Body of pancreas (tissue), 4 donors: Measurements from ENCODE around the gene MSANTD2. TPM values are rescaled to one million over a fixed set of nuclear protein-coding genes. Genes with fewer than 3 reads are reported as not detected.

Experiments used
- ATAC-seq: fragments of 150-250 bp; one replicate; pipeline ENCODE4 v1.9.1; 2016
- DNase-seq, 4 donors: peaks; one replicate each; pipeline ENCODE4 v3.0.0-alpha.2; 2019
- H3K27ac ChIP-seq, 4 donors: fragments of 200-600 bp; sonication (generic); 1 replicate in 3 of 4; 2 replicates in 1 of 4; pipeline versions ENCODE4 v1.5.1 to v1.6.1; 2016 to 2019; ENCODE audit warnings: mild to moderate bottlenecking in 1 of 4, mixed read lengths in 1 of 4, moderate library complexity in 1 of 4
- H3K27me3 ChIP-seq, 2 donors: fragments of 200-600 bp; sonication (generic); one replicate each; pipeline ENCODE4 v1.6.0; 2016; ENCODE audit warnings: mild to moderate bottlenecking in 1 of 2
- H3K36me3 ChIP-seq, 2 donors: fragments of 200-600 bp; sonication (generic); replicated peaks in 1 of 2; 2 replicates each; pipeline ENCODE4 v1.5.1; 2016; ENCODE audit warnings: low read depth in 2 of 2; ENCODE audit not compliant: insufficient read depth in 1 of 2
- H3K4me1 ChIP-seq: fragments of 200-600 bp; sonication (generic); one replicate; pipeline ENCODE4 v1.6.0; 2016
- H3K4me3 ChIP-seq, 2 donors: fragments of 200-600 bp; sonication (generic); 1 replicate in 1 of 2; 2 replicates in 1 of 2; pipeline ENCODE4 v1.5.1; 2016 to 2019
- H3K9me3 ChIP-seq, 3 donors: fragments of 200-600 bp; sonication (generic); 1 replicate in 2 of 3; 2 replicates in 1 of 3; pipeline ENCODE4 v1.5.1; 2016
- POLR2A ChIP-seq, 3 donors: fragments of 450-650 bp; IDR thresholded peaks; one replicate each; pipeline ENCODE4 v1.6.1; 2016; ENCODE audit warnings: antibody characterized with exemption in 3 of 3, mild to moderate bottlenecking in 2 of 3
- WGBS, 2 donors: methylation state at CpG; one replicate each; pipeline ENCODE4 v1.1.5; 2017; 5-methylcytosine and 5-hydroxymethylcytosine counted together
- intact Hi-C: fragments of 100-400 bp; cut with DNase I; formaldehyde crosslinking; loops from one replicate; pipeline ENCODE4 v1.15.1; 2023
- total RNA-seq, 2 donors: library from RNA; depleted of rRNA; stranded (reverse); fragments of >200 nt; gene quantifications; one replicate each; pipeline ENCODE4 v1.1.0, GENCODE V29; 2016
- TF ChIP-seq, protein P1 (sequence below), 7 experiments: fragments of 450-650 bp in 4 of 7; fragments of 200-600 bp in 3 of 7; sonication (generic) in 3 of 7; IDR thresholded peaks; one replicate each; pipeline ENCODE4 v1.5.1; 2016 to 2019; ENCODE audit warnings: antibody characterized with exemption in 7 of 7

MSANTD2 gene
- total RNA-seq, 2 donors from 2014 or later, result 13.0 to 23.7 TPM

DNA sequence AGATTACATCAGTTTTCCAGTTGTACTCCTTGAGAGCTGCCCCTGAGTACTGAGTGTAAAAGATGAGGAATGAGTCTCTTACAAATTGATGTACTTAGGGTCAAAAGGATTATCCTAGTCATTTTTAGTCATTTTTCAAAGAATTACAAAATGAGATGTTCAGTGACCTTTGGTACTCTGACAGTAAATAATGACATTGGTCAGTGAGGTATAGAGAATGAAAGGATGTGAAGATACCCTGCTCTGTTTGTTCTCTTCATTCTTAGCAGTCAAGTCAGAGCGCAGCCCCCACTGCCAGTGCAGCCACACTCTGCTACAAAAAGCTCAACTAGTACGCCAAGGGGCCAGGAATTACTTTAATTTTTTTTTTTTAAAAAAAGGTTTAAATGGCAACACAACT, 34.0 kb downstream of the MSANTD2 start:
- no peak for ATAC-seq
- WGBS, 2 donors, result 92 to 94% methylated on average over 2 of the region's 2 CpGs
- Histone ChIP-seq H3K4me3 (no peak overlapping the region), H3K9me3 (no peaks in the 10 kb centered on the region), H3K27me3 (peaks cover 0 to 13% of the 10 kb centered on the region in 2 donors), H3K27ac (no peak overlapping the region), H3K4me1 (peaks cover 38% of the 10 kb centered on the region), H3K36me3 (peaks cover 0 to under 1% of the 10 kb centered on the region in 2 donors)
- TF ChIP-seq, protein P1, sequence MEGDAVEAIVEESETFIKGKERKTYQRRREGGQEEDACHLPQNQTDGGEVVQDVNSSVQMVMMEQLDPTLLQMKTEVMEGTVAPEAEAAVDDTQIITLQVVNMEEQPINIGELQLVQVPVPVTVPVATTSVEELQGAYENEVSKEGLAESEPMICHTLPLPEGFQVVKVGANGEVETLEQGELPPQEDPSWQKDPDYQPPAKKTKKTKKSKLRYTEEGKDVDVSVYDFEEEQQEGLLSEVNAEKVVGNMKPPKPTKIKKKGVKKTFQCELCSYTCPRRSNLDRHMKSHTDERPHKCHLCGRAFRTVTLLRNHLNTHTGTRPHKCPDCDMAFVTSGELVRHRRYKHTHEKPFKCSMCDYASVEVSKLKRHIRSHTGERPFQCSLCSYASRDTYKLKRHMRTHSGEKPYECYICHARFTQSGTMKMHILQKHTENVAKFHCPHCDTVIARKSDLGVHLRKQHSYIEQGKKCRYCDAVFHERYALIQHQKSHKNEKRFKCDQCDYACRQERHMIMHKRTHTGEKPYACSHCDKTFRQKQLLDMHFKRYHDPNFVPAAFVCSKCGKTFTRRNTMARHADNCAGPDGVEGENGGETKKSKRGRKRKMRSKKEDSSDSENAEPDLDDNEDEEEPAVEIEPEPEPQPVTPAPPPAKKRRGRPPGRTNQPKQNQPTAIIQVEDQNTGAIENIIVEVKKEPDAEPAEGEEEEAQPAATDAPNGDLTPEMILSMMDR (IDR thresholded peaks at IDR 0.05), result no peak
- TF ChIP-seq POLR2A (IDR thresholded peaks at IDR 0.05), result no peak
- no peak for DNase-seq
- intact Hi-C loops, result loop anchor here (10.0 kb wide), 1 partner anchor 101 kb away; no protein-coding TSS in a partner anchor

DNA sequence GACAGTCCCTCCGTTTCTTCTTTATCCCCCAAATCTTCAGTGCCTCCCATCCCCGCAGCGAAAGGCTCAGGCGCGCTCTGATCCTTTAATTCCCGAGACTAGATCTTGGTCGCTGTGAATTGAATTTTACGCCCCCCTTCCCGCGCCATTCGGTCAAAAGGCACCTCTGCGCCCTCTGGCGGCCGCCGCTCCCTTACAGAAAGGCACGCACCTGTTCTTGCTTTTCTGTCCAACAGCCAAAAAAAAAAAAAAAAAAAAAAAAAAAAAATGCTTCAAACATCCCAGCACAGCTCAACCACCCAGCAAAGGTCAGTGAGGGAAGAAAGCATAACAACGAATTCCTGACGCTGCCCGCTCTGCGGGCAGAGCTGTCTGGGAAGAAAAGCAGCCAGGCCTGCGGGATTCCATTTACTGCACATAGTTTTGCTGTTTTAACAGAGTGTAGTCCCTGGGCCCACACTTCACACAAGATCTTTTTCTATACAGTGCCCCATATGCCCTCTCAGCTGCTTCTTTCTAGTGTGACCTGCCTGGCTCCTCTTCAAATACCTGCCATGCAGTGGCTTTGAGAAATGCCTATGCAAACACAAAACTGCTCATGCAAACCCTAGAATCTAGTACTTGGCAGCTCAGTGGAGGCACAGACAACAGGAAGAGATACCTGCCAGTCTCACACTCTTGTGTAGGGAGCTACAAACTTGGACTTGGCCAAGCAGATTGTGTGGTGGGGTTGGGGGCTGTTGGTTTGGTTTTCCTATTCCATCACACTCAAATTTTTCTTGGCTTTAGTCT, 36.9 kb downstream of the MSANTD2 start:
- Histone ChIP-seq H3K36me3 (no peaks in the 10 kb centered on the region), H3K27me3 (peaks cover 0 to 23% of the 10 kb centered on the region in 2 donors), H3K4me1 (peaks cover 57% of the 10 kb centered on the region), H3K4me3 (peak overlapping the region in 1 of 2 donors; percentile 21), H3K9me3 (no peaks in the 10 kb centered on the region), H3K27ac (peak overlapping the region; percentile 55 to 81 (median 60))
- TF ChIP-seq, protein P1 (IDR thresholded peaks at IDR 0.05), result peak; percentile 55 to 93 (median 73)
- no peak for TF ChIP-seq POLR2A (IDR thresholded peaks at IDR 0.05)
- WGBS, 2 donors, result 2% methylated on average over 15 to 21 of the region's 21 CpGs
- intact Hi-C loops, result loop anchor here (10.0 kb wide), 1 partner anchor 99 kb away; no protein-coding TSS in a partner anchor
- DNase-seq, result peak; percentile 88 to 93 (median 90)
- peak; percentile 56 for ATAC-seq

GRCh38 chr11:124762624-124763155, 37.5 kb downstream of the MSANTD2 start:
- ATAC-seq (peak; percentile 17), DNase-seq (peak in 2 of 4 donors; percentile 31 to 36)
- TF ChIP-seq, protein P1 (IDR thresholded peaks at IDR 0.05), result no peak
- TF ChIP-seq POLR2A (IDR thresholded peaks at IDR 0.05), result peak in 1 of 3 donors; percentile 13
- intact Hi-C loops, result loop anchor here (10.0 kb wide), 1 partner anchor 98 kb away; no protein-coding TSS in a partner anchor
- Histone ChIP-seq H3K27me3 (peaks cover 0 to 23% of the 10 kb centered on the region in 2 donors), H3K36me3 (no peaks in the 10 kb centered on the region), H3K4me1 (peaks cover 61% of the 10 kb centered on the region), H3K27ac (peak overlapping the region; percentile 55 to 81 (median 60)), H3K4me3 (peak overlapping the region in 1 of 2 donors; percentile 21), H3K9me3 (no peaks in the 10 kb centered on the region)
- 0 to 1% methylated on average over 10 to 42 of the region's 45 CpGs for WGBS, 2 donors

GRCh38 chr11:124762105-124762623, 38.0 kb downstream of the MSANTD2 start, which contains the start of gene ESAM:
Gene ESAM (minus strand): TSS chr11:124762290. CDS start chr11:124762154, 136 bp downstream.
- 0% methylated on average over 1 to 34 of the region's 55 CpGs for WGBS, 2 donors
- peaks cover 0 to 23% of the 10 kb centered on the region in 2 donors for H3K27me3 ChIP-seq
- intact Hi-C loops, result loop anchor here (10.0 kb wide), 1 partner anchor 97 kb away; no protein-coding TSS in a partner anchor

More at GRCh38 chr11:124762105-124762623, 38.0 kb downstream of the MSANTD2 start, which contains the start of gene ESAM:
- H3K4me1 ChIP-seq, result peaks cover 61% of the 10 kb centered on the region
- TF ChIP-seq, protein P1 (IDR thresholded peaks at IDR 0.05), result no peak
- TF ChIP-seq POLR2A (IDR thresholded peaks at IDR 0.05), result peak; percentile 38 to 52 (median 40)
- H3K36me3 ChIP-seq, result no peaks in the 10 kb centered on the region
- H3K4me3 ChIP-seq, result peak within 1 kb of the TSS in 1 of 2 donors; percentile 21
- peak; percentile 47 for ATAC-seq
- peak within 1 kb of the TSS; percentile 55 to 81 (median 60) for H3K27ac ChIP-seq
- H3K9me3 ChIP-seq, result no peaks in the 10 kb centered on the region
- DNase-seq, result peak; percentile 48 to 65 (median 53)
